Hepatocyte (in vitro differentiated cells): ENCODE data around the gene RANBP3.

ENCODE experiments used
- EZH2phosphoT487 ChIP-seq: fragments of 200-600 bp; sonication (generic); IDR thresholded peaks from one replicate; pipeline ENCODE4 v1.6.1; 2018; ENCODE audit warnings: antibody characterized with exemption, mild to moderate bottlenecking, low read depth, moderate library complexity; ENCODE audit not compliant: unreplicated experiment, severe bottlenecking
- TF ChIP-seq, protein P1 (sequence below): fragments of 200-600 bp; sonication (generic); IDR thresholded peaks from 2 replicates; pipeline ENCODE4 v1.5.1; 2016; ENCODE audit warnings: antibody characterized with exemption, mild to moderate bottlenecking; ENCODE audit not compliant: poor library complexity

DNA sequence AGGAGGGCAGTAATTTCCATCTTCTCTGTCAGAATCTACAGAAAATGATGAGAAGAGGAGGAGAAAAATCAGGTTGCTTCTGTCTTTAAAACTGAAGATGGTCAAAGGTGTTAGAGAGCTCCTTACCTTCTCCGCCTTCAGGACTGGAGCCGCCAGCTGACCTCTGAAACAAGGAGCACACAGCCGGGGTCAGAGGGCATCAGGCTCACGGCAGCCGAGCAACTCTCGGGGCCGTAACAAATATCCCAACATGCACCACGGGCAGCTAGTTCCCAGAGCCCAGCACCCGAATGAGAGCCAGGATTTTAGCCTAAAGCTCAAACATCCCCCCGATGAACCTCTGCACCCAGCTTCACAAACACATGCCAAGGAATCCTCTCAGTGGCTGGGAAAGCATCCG lies 36.3 kb downstream of the RANBP3 start:
- TF ChIP-seq, protein P1, sequence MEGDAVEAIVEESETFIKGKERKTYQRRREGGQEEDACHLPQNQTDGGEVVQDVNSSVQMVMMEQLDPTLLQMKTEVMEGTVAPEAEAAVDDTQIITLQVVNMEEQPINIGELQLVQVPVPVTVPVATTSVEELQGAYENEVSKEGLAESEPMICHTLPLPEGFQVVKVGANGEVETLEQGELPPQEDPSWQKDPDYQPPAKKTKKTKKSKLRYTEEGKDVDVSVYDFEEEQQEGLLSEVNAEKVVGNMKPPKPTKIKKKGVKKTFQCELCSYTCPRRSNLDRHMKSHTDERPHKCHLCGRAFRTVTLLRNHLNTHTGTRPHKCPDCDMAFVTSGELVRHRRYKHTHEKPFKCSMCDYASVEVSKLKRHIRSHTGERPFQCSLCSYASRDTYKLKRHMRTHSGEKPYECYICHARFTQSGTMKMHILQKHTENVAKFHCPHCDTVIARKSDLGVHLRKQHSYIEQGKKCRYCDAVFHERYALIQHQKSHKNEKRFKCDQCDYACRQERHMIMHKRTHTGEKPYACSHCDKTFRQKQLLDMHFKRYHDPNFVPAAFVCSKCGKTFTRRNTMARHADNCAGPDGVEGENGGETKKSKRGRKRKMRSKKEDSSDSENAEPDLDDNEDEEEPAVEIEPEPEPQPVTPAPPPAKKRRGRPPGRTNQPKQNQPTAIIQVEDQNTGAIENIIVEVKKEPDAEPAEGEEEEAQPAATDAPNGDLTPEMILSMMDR: no peak
- TF ChIP-seq EZH2phosphoT487: no peak
